HG02588 (cell line): ENCODE results near the gene MYORG.

ENCODE experiments used
- ATAC-seq: cut with Tn5 transposase; IDR thresholded peaks from one replicate; pipeline ENCODE4 v1.9.1; 2021; ENCODE audit warnings: mild to moderate bottlenecking, moderate library complexity; ENCODE audit not compliant: unreplicated experiment

The MYORG gene

GRCh38 chr9:34385561-34386230 lies 9.0 kb upstream of the MYORG start:
- no peak for ATAC-seq

- ATAC-seq = no peak
Measured at GRCh38 chr9:34384368-34385165, 7.9 kb upstream of the MYORG start.

- no peak for ATAC-seq
Measured at GRCh38 chr9:34383904-34384303, 7.2 kb upstream of the MYORG start.

DNA sequence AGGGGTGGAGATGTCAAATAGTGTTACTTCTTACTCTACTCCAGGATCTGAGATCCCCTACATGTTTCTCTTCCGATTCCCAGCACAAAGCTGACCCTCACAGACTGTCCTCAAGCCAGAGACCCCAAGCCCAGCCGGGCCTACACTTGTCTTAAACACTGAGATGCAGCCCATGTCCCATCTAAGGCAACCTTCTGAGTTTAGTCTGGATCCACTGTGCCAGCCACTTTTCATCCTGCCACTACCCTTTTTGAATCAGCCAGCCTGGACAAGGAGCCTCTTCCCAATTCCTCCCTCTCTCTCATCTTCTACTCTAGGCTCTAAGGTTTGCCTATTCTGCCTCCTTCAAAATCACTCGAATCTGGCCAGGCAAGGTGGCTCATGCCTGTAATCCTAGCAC lies 6.2 kb upstream of the MYORG start:
- no peak for ATAC-seq

DNA sequence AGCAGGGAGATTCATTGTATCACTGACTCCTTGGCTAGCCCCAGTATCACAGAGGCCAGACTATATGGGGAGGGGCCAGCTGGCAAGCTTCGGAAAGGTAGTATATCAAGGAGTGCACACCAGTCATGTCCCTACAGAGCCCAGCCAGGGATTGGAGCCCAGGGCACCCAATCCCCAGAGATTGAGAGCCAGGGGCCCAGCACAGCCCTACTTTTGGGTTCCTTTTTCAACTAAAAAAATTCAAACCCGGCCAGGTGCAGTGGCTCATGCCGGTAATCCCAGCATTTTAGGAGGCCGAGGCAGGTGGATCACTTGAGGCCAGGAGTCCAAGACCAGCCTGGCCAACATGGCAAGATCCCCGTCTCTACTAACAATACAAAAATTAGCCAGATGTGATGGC lies 5.4 kb upstream of the MYORG start:
- no peak for ATAC-seq

GRCh38 chr9:34381323-34381722 lies 4.6 kb upstream of the MYORG start:
- no peak for ATAC-seq

DNA sequence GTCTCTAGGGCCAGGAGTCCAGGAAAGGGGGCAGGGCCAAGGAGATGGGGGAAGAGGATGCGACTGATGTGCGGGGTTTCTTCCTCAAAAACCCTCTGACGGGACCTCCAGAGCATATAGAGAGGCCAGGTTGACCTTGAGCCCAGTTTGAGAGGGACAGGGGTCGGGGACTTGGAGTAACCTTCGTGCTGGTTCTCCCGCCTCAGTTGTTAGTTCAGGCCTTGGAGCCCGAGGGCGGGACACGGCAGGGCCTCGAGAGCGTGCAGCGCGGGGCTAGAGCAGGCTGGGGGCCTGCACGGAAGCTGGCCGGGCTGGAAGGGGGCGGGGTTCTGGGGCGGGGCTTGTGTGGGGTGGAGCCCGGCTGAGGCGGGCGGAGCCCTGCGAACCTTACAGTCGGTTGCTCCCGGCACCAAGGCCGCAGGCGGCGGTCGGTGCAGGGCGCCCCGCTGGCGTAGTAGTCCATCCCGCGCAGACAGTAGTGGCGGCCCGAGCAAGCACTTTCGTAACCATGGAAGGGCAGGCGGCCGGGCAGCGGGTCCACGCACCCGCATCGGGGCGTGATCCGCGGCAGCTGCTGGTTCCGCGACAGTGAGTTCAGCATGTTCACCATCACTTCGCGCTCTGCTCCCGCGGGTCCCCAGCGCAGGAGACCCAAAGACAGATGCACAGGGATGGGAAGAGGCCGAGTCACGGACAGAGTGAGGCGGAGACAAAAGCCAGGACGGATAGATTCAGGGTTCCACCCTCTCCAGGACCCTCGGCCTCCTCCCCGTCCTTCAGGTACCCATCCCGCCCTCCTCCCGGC lies 4.0 kb upstream of the MYORG start:
- no peak for ATAC-seq

DNA sequence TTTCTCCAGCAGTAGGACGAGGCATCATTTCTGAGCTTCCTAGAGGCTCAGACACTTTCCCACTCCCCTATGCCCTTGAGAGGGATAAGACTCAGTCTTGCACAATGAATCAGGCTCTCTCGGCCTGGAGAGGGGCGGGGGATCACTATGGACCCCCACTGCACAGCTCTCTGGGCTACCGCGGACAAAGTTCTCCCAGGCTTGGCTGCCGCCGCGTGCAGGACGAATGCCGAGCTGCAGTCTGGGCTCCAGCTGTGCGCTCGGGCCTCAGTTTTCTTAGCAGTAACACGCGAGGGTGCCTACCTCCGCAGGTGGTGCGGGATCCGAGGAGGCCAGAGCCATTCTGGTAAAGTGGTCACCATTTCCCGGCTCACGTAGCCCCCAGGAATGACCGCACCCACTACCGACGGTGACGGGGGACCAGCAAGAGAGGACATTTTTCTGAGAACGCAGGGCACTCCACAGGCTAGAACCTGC lies 3.4 kb upstream of the MYORG start:
- no peak for ATAC-seq

GRCh38 chr9:34379334-34380033 lies 2.8 kb upstream of the MYORG start:
- no peak for ATAC-seq

DNA sequence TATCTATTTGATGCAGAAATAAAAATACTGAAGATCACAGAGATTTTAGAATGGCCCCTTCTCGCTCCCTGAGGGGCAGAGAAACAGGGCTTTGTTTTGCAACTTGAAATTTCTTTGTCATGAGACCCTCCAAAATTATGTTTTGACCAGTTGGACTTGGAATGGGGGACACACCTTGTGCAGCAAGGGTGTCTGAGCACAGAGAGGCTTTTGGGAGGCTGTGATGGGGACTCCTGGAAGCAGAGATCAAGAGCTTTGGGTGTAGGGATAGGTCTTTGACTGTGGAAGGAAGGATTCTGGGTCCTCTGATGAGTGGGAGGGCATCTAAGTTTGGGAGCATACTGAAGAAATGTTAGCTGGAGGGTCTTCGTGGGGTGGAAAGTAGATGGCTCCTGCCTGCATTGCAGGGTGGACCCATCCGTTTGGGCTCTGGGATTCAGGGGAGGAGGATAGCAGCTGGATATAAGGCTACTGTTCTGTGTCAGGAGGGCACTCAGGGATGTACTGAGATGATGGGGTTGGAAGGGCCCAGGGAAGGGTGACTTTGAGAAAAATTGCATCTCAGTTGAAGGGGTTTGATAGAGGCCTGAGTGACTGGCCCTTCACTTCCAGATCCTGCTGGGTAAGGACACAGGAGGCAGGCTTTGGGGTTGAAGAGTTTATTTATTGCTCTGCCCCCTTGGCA lies 1.8 kb upstream of the MYORG start:
- ATAC-seq = no peak

DNA sequence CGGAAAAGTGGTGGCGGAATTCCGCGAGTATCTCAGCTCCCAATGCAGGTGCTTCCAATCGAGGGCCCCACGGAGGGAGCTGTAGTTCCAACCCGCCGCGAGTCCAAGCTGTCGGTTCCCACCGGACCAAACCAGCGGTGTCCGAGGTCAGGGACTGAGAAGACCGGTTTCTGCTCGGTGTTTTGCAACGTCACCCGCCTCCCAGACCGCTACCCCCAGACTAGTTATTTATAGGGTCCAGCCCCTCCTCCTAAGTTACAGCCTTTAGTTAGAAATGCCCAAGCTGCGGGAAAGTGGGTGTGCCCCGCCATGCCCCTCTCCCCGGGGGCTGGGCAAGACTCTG lies 677 bp upstream of the MYORG start:
- ATAC-seq = no peak

DNA sequence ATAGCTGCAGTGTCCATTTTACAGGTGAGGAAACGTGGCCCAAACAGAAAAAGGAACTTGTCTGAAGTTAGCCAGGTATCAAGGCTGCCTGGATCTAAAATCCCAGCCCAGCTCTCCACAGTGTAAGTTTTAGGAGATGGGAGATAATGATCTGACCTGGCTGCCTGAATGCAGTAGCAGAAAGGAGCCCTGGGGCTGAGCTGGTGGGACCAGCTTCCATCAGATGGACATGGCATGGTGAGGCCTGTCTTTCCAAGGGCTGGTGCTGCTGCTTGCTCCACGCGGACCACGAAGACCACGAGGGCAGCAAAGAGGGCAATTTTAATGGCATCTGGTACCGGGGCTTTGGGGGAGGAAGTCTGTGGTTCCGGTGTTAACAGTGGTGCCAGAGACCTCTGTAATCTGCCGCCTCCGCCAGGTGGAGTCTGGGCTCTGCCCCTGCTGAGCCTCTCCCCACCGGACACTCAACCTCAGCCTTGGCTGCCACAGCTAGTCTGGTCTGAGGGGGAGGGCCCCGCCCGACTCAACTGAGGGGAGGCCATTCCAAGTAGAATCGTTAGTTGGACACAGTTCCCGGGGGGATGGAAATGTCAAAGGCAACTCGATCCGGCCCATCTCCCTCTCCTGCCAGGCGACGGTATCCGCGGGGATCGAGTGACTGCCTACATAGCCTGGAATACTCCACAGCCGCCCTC lies 650 bp downstream of the MYORG start:
- no peak for ATAC-seq

DNA sequence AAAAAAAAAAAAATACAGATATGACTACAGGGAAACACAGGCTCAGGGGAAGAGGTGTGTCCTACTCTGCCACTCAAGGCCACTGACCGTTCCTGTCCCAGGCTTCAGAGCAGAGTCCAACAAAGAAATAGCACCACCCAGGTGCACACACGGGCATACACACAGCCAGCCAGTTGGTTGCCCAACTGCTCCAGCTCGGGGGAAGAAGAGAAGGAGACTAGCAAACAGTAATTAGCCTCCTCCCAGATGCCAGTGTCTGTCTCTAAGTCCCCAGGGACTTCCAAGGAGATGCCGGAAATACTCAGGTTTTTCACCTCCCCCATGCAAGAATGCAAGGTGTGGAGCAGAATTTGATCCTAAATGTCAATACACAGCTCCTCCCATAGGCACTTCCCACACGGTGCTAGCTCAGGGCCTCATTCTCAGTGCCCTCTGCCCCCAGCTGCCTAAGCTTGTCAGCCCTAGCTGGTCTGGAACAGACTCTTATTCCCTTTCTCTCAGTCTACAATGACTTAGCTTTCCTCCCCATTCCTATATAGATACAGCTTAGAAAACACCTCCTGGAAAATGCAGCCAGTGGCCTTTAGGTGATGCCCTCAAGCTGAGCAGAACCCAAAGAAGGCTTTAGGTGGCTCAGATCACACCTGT lies 1.7 kb downstream of the MYORG start:
- ATAC-seq = no peak

GRCh38 chr9:34374339-34374738 lies 2.4 kb downstream of the MYORG start:
- ATAC-seq = no peak

GRCh38 chr9:34373749-34374148 lies 2.9 kb downstream of the MYORG start:
- ATAC-seq = no peak

DNA sequence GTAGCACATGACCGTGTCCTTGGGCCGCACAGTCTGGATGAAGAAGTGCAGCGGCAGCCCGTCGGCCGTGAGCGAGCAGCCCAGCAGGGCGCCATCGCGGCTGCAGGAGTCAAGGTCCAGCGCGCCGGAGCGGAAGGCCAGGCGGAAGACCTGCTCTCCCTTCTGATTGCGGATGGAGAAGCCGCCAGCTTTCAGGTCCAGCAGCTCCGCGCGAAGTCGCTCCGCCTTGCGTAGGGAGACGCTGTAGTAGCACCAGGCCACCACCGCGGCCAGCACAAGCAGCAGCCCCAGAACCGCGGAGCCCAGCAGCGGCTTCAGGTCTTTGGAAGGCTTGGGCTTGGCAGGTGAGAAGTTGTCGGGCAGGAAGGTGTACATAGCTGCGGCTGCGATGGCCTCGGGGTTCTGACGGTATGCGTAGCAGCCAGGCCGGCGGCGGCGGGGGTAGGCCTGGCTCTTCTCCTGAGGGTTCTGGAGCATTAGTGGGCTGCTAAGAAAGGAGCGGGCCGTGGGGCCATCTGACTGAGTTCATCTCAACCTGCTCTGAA lies 4.2 kb downstream of the MYORG start:
- no peak for ATAC-seq

DNA sequence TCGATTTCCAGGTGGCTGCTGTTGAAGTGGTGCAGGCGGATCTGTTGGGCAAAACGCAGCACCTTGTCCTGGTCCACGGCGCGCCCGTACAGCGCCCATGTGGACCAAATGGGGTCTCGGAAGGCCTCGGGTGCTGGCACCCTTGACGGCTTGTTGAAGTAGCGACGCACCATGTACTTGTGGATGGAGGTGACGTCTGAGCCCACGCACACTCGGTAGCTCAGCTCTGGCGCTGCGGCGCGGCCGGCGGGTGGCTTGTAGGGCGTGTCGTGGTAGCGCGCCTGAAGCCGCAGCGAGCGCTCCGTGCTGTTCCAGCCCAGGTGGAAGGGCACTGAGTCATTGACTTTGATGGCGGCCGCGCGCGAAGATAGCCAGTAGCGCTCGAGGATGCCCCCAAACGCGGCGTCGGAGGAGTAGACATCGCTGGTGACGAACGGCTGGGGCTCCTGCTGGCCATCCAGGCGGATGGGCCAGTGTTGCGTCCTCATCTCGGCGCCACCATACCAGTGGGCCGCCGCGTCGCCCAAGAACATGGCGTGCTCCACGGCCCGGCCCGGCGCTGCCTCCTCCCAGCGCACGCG lies 4.7 kb downstream of the MYORG start:
- no peak for ATAC-seq

- no peak for ATAC-seq
Measured at GRCh38 chr9:34370970-34371880, 5.5 kb downstream of the MYORG start.
